Stimulated activated naive CD4-positive, alpha-beta T cell treated with Interleukin-2 at 50 U/mL for 16 hours (primary cell): ENCODE results near the gene IL17B.
A peak's percentile ranks its signal among the peaks of the same experiment; 100 is the strongest.

Experiments used
- DNase-seq: peaks from one replicate; lab custom pipeline; 2025; lab: John Stamatoyannopoulos, UW

The IL17B gene

GRCh38 chr5:149376711-149377447, 2.2 kb downstream of the IL17B start:
- no peak for DNase-seq

- DNase-seq: no peak
Observed at GRCh38 chr5:149376104-149376503, 3.0 kb downstream of the IL17B start.

- DNase-seq: no peak
Observed at GRCh38 chr5:149375434-149375833, 3.7 kb downstream of the IL17B start.

GRCh38 chr5:149374801-149375200, 4.3 kb downstream of the IL17B start:
- DNase-seq: no peak

GRCh38 chr5:149374303-149374702, 4.8 kb downstream of the IL17B start:
- DNase-seq: no peak

- DNase-seq: no peak
Observed at GRCh38 chr5:149372932-149373331, 6.2 kb downstream of the IL17B start.

GRCh38 chr5:149372076-149372795, 6.9 kb downstream of the IL17B start:
- no peak for DNase-seq

GRCh38 chr5:149371296-149371962, 7.7 kb downstream of the IL17B start:
- peak; percentile 59 for DNase-seq

GRCh38 chr5:149370878-149371277, 8.2 kb downstream of the IL17B start:
- DNase-seq: no peak

- no peak for DNase-seq
Observed at GRCh38 chr5:149367972-149368645, 11.0 kb downstream of the IL17B start.

GRCh38 chr5:149367249-149367971, 11.7 kb downstream of the IL17B start:
- DNase-seq: peak; percentile 46

GRCh38 chr5:149366169-149366729, 12.8 kb downstream of the IL17B start:
- no peak for DNase-seq

- no peak for DNase-seq
Observed at GRCh38 chr5:149365418-149365817, 13.7 kb downstream of the IL17B start.

- no peak for DNase-seq
Observed at GRCh38 chr5:149364719-149365118, 14.4 kb downstream of the IL17B start.

- DNase-seq: no peak
Observed at GRCh38 chr5:149363936-149364335, 15.2 kb downstream of the IL17B start.

GRCh38 chr5:149363358-149363757, 15.7 kb downstream of the IL17B start:
- no peak for DNase-seq

GRCh38 chr5:149362541-149362940, 16.6 kb downstream of the IL17B start:
- no peak for DNase-seq

GRCh38 chr5:149360272-149360671, 18.8 kb downstream of the IL17B start:
- DNase-seq: no peak

GRCh38 chr5:149358868-149359495, 20.1 kb downstream of the IL17B start:
- no peak for DNase-seq

GRCh38 chr5:149358294-149358651, 20.8 kb downstream of the IL17B start:
- DNase-seq: no peak
